Measurements from ENCODE around the gene SPOCK1.

- no peak for TF ChIP-seq CTCF (conservative IDR thresholded peaks at IDR 0.05; ENCODE audit: low read depth in 2 of 2)
- no peak for TF ChIP-seq EZH2 (IDR thresholded peaks at IDR 0.05; ENCODE audit: low read depth, unreplicated experiment)
- no peak for TF ChIP-seq CREB1 (CRISPR knock-in tag; IDR thresholded peaks at IDR 0.05; ENCODE audit: low read depth)
- no peak for TF ChIP-seq POLR2AphosphoS5 (IDR thresholded peaks at IDR 0.05; ENCODE audit: low read depth)
- no peak for TF ChIP-seq EZH2phosphoT487 (IDR thresholded peaks at IDR 0.05; ENCODE audit: unreplicated experiment)
- no peak for TF ChIP-seq JUNB (IDR thresholded peaks at IDR 0.05; ENCODE audit: unreplicated experiment)
- TF ChIP-seq NANOG (IDR thresholded peaks at IDR 0.05; ENCODE audit: borderline replicate concordance) = no peak
- no peak for TF ChIP-seq REST (IDR thresholded peaks at IDR 0.05; ENCODE audit: unreplicated experiment)
- no peak for TF ChIP-seq ZNF331 (CRISPR knock-in tag; IDR thresholded peaks at IDR 0.05; ENCODE audit: low read depth)
- TF ChIP-seq ZNF114 (CRISPR knock-in tag; IDR thresholded peaks at IDR 0.05) = no peak
- TF ChIP-seq STAT1 (IDR thresholded peaks at IDR 0.05; ENCODE audit: unreplicated experiment) = no peak
Measured at GRCh38 chr5:137054335-137054734, 444.8 kb downstream of the SPOCK1 start.

Measured in GM23338 (cell line).